Ramos (cell line): ENCODE measurements around the gene ZNF804B.

Experiments
- in situ Hi-C: fragments of 300-500 bp; cut with MboI; formaldehyde crosslinking; loops from one replicate; pipeline ENCODE4 v1.14.3; 2022; ENCODE audit warnings: low sequenced_read_pairs; ENCODE audit not compliant: unreplicated experiment

The ZNF804B gene

GRCh38 chr7:88951826-88952225 lies 192.3 kb downstream of the ZNF804B start:
- in situ Hi-C loops: no loop called here

- in situ Hi-C loops: no loop called here
Observed at GRCh38 chr7:88964418-88964817, 204.9 kb downstream of the ZNF804B start.

GRCh38 chr7:88965371-88965770 lies 205.9 kb downstream of the ZNF804B start:
- in situ Hi-C loops: no loop called here

DNA sequence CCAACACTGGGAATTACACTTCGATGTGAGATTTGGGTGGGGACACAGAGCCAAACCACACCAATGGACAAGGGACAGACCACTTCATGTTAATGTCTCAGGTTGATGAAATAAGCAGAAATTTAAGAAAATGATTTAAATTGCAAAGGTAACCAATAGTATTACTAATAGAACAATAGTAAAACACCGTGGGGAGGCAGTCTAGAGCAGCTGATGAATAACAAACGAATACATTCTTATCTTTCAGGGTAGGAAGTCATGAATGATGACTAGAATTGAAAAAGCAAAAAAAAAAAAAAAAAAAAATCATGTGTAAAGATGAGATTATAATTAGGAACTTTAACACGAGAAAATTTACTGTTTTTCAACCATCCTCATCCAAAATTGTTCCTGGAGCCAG lies 207.9 kb downstream of the ZNF804B start:
- in situ Hi-C loops: no loop called here

DNA sequence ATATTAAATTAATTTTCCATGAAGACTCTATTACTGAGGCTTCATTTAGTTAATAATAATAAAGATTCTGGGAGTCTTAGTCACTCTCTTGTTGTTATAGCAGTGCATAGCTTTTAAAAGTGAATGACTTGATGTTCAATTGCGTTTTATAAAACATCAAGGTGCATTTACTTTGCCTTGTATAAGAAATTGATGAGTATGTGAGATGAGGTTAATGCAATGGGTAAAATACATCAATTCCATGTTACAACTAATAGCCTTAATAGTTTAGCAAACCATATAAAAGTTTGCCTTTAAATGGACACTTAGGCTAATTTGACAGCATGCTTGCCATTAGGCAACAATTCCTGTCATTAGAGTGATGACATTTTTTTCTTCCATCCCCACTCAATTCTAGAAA lies 209.7 kb downstream of the ZNF804B start:
- in situ Hi-C loops: no loop called here

DNA sequence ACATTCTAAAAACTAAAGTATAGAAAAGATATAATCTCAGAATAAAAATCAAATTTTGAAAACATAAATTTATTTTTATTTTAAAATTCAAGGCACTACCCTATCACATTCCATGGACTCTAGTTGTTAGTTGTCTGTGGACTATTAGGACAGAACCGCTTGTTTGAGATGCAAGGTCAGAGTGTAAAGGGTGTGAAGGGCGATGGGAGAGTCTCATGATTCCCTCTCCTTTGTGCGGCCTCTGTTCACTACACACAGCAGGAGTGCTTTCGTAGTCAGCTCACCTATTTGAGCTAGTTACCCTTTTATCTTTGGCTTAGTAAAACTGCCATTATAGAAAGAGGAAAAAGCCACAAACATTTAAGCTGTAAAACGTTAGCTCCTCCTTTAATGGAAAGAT lies 225.8 kb downstream of the ZNF804B start:
- in situ Hi-C loops: no loop called here

DNA sequence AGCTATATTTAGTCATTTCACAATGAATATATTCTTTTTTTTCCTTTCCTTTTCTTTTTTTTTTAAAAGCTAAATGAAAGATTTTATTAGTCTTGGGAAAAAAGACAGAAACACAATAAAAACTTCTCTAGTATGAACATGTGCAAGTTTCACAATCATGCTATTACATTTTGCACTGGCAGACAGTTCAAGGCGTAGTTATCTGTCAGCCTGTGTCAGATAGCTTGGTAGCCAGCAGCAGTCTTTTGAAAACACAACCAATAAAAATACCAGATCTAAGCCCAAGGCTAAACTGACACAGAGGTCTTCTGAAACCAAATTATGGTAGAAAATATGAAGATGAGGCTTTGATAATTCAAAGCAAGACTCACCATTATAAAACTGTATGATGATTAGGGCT lies 241.8 kb downstream of the ZNF804B start:
- in situ Hi-C loops: no loop called here

GRCh38 chr7:89002981-89003956 lies 243.8 kb downstream of the ZNF804B start:
- in situ Hi-C loops: no loop called here

GRCh38 chr7:89012016-89012415 lies 252.5 kb downstream of the ZNF804B start:
- in situ Hi-C loops: no loop called here

GRCh38 chr7:89017695-89018094 lies 258.2 kb downstream of the ZNF804B start:
- in situ Hi-C loops: no loop called here

DNA sequence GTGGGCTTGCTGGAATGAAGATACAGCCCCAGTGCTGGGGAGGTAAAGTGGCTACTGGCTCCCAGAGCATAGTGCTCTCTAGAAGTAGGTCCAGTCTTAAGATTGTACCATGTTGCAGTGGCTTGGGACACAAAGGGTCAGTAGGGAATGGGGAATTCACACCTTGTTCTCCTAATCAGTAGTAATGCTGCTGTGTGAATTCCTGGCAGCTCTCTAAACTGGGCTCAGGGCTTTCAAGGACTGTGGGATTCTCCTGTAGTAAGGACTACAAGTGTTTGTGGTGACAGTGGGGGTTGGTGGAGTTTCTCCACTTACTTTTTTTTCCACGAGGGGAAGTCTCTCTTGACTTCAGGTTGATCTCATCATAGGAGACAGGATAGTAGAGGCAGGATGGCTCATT lies 262.2 kb downstream of the ZNF804B start:
- in situ Hi-C loops: no loop called here

DNA sequence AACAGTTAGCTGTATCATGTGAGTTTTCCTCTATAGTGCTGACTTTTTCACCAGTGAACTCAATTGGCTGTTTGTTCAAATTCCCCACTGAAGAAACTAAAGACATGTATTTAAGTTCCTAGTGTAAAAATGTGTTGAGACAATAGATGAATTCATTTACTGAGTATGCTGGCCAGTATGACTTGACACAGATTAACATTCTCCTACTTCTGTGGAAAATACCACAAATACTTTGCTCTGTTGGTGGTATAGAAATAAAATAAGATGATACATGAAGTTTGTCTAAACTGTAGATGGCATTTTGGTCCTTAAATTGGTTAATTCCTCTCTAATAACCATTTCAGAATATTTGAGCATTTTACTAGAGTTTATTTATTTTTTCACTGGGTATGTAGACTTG lies 263.7 kb downstream of the ZNF804B start:
- in situ Hi-C loops: no loop called here

- in situ Hi-C loops: no loop called here
Observed at GRCh38 chr7:89023877-89024276, 264.4 kb downstream of the ZNF804B start.

GRCh38 chr7:89027781-89028180 lies 268.3 kb downstream of the ZNF804B start:
- in situ Hi-C loops: no loop called here

DNA sequence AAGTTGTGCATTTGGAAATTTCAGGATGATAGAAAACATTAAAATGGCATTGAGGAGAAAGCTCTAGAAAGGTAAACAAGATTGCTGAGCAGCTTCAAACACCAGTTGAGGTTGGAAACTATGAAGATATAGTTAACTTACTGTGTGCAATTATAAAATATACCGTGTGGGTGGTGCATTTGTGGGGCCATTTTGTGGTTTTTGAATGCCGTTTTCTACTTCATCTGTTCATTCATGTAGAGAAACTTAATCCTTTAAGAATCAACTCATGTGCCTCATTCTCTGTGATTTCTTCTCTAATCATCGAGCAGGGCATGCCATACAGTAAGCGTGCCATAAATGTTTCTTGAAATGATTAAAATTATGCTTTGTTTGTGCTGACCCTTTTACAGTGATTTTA lies 268.8 kb downstream of the ZNF804B start:
- in situ Hi-C loops: no loop called here

GRCh38 chr7:89029864-89030263 lies 270.4 kb downstream of the ZNF804B start:
- in situ Hi-C loops: no loop called here

DNA sequence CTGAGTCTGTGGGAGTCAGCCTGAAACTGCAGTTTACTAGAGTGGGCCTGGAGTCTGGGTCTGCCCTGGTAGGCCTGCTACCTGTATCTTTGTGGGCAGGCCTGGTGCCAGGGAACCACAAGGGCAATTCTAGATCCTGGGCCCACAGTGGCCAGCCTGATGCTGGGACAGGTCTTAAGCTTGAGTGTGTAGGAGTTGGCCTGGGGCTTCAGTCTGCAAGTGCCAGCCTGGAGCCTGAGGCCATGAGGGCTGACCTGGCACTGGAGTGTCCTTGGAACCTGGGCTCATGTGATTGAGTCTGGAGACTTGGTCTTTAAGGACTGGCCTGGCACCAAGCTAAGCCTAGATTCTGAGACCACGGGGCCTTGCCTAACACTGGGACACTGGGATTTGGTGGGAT lies 281.7 kb downstream of the ZNF804B start:
- in situ Hi-C loops: no loop called here

DNA sequence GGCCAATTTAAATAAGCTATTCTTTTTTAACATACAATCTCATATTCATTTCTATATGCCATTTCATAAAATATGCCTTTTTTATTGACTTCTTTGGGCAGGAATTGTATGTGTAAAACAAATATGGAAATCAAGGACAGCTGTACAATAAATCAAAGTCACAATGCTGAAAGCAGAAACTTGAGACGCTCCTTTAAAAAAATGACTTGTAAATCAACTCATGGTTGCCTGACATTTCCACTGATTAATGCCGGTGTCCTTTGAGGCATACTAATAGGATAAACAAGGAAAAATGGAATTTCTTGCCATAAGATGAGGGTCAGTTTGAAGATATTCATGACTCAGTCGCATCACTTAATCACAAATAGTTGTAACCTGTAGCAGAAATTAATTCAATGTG lies 283.4 kb downstream of the ZNF804B start:
- in situ Hi-C loops: no loop called here

DNA sequence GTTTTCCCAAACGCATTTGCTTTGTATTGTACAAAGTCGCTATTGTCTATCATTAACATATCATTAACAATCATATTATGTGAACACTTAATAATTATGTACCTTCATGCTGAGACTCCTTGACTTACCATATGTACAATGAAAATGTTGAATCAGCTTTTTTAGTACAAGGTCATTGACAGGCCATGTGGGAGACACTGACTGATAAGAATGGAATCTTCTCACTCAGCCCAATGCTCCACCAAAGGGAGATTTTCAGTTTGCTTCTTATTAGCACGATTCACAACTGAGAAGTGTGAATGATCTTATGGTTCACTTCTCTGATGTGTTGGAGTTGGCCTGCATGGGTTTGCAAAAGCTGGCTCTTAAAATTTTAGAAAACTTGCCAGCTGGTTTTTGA lies 289.5 kb downstream of the ZNF804B start:
- in situ Hi-C loops: no loop called here

DNA sequence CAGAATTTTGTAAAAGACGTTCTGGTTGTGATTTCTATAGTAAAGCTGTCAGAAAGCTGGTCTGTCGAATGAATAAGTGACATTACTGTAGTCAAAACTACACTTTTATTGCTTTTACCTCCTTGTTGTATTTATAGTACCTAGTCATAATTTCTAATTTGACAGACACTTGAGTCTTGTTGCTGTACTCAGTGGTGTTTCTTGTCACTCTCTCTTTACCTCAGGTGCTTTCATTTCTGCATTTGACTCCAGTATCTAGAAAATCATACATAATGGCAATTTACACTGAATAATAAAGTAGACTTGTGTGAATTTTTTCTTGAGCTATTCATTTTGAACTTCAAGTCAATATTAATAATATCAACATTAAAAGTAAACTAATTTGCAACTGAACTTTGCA lies 293.6 kb downstream of the ZNF804B start:
- in situ Hi-C loops: no loop called here

GRCh38 chr7:89054361-89054760 lies 294.9 kb downstream of the ZNF804B start:
- in situ Hi-C loops: no loop called here

GRCh38 chr7:89060234-89060633 lies 300.7 kb downstream of the ZNF804B start:
- in situ Hi-C loops: no loop called here
